ENCODE measurements around the gene ATG4D. TPM values are rescaled to one million over a fixed set of nuclear protein-coding genes. Genes with fewer than 3 reads are reported as not detected.

ATG4D gene
- total and polyA plus RNA-seq, 2 experiments from 2014 or later = 6.2 to 18.0 TPM

- Histone ChIP-seq H4K20me1 (ENCODE audit: insufficient read depth) (no peaks in the 10 kb centered on the region), H3K4me1 (ENCODE audit: insufficient read depth) (no peaks in the 10 kb centered on the region), H3K79me2 (ENCODE audit: insufficient read depth) (no peaks in the 10 kb centered on the region), H3K9me3 (ENCODE audit: low read depth) (no peaks in the 10 kb centered on the region), H3F3A (ENCODE audit: insufficient read depth) (no peaks in the 10 kb centered on the region), H2AFZ (no peak overlapping the region), H3K4me2 (ENCODE audit: unreplicated experiment) (no peak overlapping the region), H3K9me2 (ENCODE audit: insufficient read depth) (no peaks in the 10 kb centered on the region), H3K9ac (no peak overlapping the region), H3K36me3 (ENCODE audit: low read depth) (peaks cover 6% of the 10 kb centered on the region; the same call in 1 of the 2 replicates), H3K4me3 (no peak overlapping the region), H3K27ac (no peak overlapping the region), H3K27me3 (replicated peaks; ENCODE audit: insufficient read depth) (no peaks in the 10 kb centered on the region)
- 91 to 95% methylated on average over 26 to 33 of the region's 33 CpGs for WGBS, 2 experiments (ENCODE audit: low coverage in 1 of 2, low lambda C conversion rate in 2 of 2, missing lambda C conversion rate in 2 of 2)
- TF ChIP-seq EZH2 (IDR thresholded peaks at IDR 0.05; ENCODE audit: insufficient read depth, poor library complexity, severe bottlenecking) (no peak), EZH2phosphoT487 (IDR thresholded peaks at IDR 0.05; ENCODE audit: insufficient read depth, low read depth) (no peak)
- DNase-seq = no peak
- in situ Hi-C loops (cut with MboI) = no loop called here
Observed at GRCh38 chr19:10557603-10558197, 14.0 kb downstream of the ATG4D start.

DNA sequence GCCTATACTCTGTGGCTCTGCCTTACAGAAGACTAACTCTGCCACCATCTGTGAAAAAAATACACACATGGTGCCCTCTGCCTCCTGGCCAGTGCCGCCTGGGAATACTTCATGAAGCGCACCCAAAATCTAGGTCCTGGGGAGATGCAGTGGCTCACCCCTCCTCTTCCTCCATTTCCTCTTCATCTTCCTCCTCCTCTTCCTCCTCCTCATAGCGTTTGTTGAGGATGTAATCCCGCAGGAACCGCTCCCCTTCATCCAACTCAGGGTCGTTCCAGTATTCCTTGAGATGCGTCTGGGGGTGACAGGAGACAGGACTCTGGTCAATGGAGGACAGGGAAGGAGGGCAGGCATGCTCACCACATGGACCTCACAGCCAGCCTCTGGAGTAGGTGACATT, 16.4 kb downstream of the ATG4D start:
- Histone ChIP-seq H3K27ac (no peak overlapping the region), H3K27me3 (replicated peaks; ENCODE audit: insufficient read depth) (no peaks in the 10 kb centered on the region), H3K9me3 (ENCODE audit: low read depth) (no peaks in the 10 kb centered on the region), H3K9me2 (ENCODE audit: insufficient read depth) (no peaks in the 10 kb centered on the region), H3K4me2 (ENCODE audit: unreplicated experiment) (no peak overlapping the region), H3K4me1 (ENCODE audit: insufficient read depth) (peaks cover 5% of the 10 kb centered on the region; the same call in 1 of the 2 replicates), H3K9ac (no peak overlapping the region), H3F3A (ENCODE audit: insufficient read depth) (no peaks in the 10 kb centered on the region), H3K4me3 (no peak overlapping the region), H4K20me1 (ENCODE audit: insufficient read depth) (no peaks in the 10 kb centered on the region), H3K36me3 (ENCODE audit: low read depth) (no peaks in the 10 kb centered on the region; the same call in 1 of the 2 replicates), H3K79me2 (ENCODE audit: insufficient read depth) (peaks cover 16% of the 10 kb centered on the region), H2AFZ (no peak overlapping the region)
- in situ Hi-C loops (cut with MboI) = no loop called here
- DNase-seq = no peak
- 84 to 85% methylated on average over 7 of the region's 7 CpGs for WGBS, 2 experiments (ENCODE audit: low coverage in 1 of 2, low lambda C conversion rate in 2 of 2, missing lambda C conversion rate in 2 of 2)
- TF ChIP-seq EZH2 (IDR thresholded peaks at IDR 0.05; ENCODE audit: insufficient read depth, poor library complexity, severe bottlenecking) (no peak), EZH2phosphoT487 (IDR thresholded peaks at IDR 0.05; ENCODE audit: insufficient read depth, low read depth) (no peak)

GRCh38 chr19:10562609-10563008, 18.9 kb downstream of the ATG4D start:
- peaks cover 12% of the 10 kb centered on the region; the same call in 1 of the 2 replicates for H3K4me1 ChIP-seq (ENCODE audit: insufficient read depth)

DNA sequence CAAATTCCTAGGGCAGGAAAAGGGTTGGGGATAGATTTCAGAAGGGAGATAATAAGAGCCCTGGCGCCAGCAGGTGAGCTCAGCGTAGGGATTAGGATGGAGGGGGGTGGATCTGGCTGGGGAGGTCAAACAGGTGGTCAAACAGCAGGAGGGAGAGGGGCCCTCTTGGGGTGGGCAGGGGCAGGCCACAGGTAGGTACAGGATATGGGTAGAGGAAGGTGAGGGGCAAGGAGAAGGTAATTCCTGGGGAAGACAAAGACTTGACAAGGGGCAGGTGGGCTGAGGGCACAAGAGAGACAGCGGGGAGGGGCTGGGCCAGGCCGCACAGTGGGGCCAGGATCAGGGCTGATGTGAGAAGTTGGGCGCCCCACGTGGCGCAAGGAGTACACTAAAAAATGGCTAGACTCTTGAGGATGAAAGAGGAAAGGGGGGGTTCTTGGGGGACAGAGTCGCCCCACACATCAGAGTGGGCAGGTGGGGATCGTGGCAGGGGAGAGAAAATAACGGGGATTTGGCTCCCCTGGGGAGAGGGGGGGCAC, 21.4 kb downstream of the ATG4D start:
- TF ChIP-seq EZH2phosphoT487 (IDR thresholded peaks at IDR 0.05; ENCODE audit: insufficient read depth, low read depth) (no peak), EZH2 (IDR thresholded peaks at IDR 0.05; ENCODE audit: insufficient read depth, poor library complexity, severe bottlenecking) (no peak)
- 19 to 22% methylated on average over 8 to 10 of the region's 10 CpGs for WGBS, 2 experiments (ENCODE audit: low coverage in 1 of 2, low lambda C conversion rate in 2 of 2, missing lambda C conversion rate in 2 of 2)
- in situ Hi-C loops (cut with MboI) = no loop called here
- peaks cover 28% of the 10 kb centered on the region for H3K79me2 ChIP-seq (ENCODE audit: insufficient read depth)
- no peaks in the 10 kb centered on the region for H3K9me2 ChIP-seq (ENCODE audit: insufficient read depth)
- peak overlapping the region; percentile 80 for H3K4me3 ChIP-seq
- peak overlapping the region; percentile 87 for H3K9ac ChIP-seq
- H3K9me3 ChIP-seq (ENCODE audit: low read depth) = no peaks in the 10 kb centered on the region
- H3K36me3 ChIP-seq (ENCODE audit: low read depth) = no peaks in the 10 kb centered on the region
- DNase-seq = peak; percentile 77
- H4K20me1 ChIP-seq (ENCODE audit: insufficient read depth) = no peaks in the 10 kb centered on the region
- H2AFZ ChIP-seq = peak overlapping the region; percentile 90
- H3F3A ChIP-seq (ENCODE audit: insufficient read depth) = peaks cover 8% of the 10 kb centered on the region
- no peaks in the 10 kb centered on the region for H3K27me3 ChIP-seq (replicated peaks; ENCODE audit: insufficient read depth)
- peaks cover 18% of the 10 kb centered on the region; the same call in 1 of the 2 replicates for H3K4me1 ChIP-seq (ENCODE audit: insufficient read depth)
- H3K4me2 ChIP-seq (ENCODE audit: unreplicated experiment) = peak overlapping the region; percentile 68
- H3K27ac ChIP-seq = no peak overlapping the region; the same call in 1 of the 2 replicates

More at GRCh38 chr19:10562609-10563008, 18.9 kb downstream of the ATG4D start:
- H3K9me2 ChIP-seq (ENCODE audit: insufficient read depth) = no peaks in the 10 kb centered on the region
- no peak overlapping the region for H3K4me2 ChIP-seq (ENCODE audit: unreplicated experiment)
- no peak overlapping the region for H3K4me3 ChIP-seq
- peaks cover 21% of the 10 kb centered on the region for H3K79me2 ChIP-seq (ENCODE audit: insufficient read depth)
- in situ Hi-C loops (cut with MboI) = no loop called here
- no peak overlapping the region for H2AFZ ChIP-seq
- H3K9ac ChIP-seq = no peak overlapping the region
- H3K36me3 ChIP-seq (ENCODE audit: low read depth) = no peaks in the 10 kb centered on the region; the same call in 1 of the 2 replicates
- no peak for DNase-seq
- peaks cover 8% of the 10 kb centered on the region for H3F3A ChIP-seq (ENCODE audit: insufficient read depth)
- no peaks in the 10 kb centered on the region for H3K9me3 ChIP-seq (ENCODE audit: low read depth)
- WGBS, 2 experiments (ENCODE audit: low coverage in 1 of 2, low lambda C conversion rate in 2 of 2, missing lambda C conversion rate in 2 of 2) = 80 to 84% methylated on average over 5 of the region's 5 CpGs
- no peak overlapping the region for H3K27ac ChIP-seq
- no peak for TF ChIP-seq EZH2phosphoT487 (IDR thresholded peaks at IDR 0.05; ENCODE audit: insufficient read depth, low read depth)
- TF ChIP-seq EZH2 (IDR thresholded peaks at IDR 0.05; ENCODE audit: insufficient read depth, poor library complexity, severe bottlenecking) = no peak
- H4K20me1 ChIP-seq (ENCODE audit: insufficient read depth) = no peaks in the 10 kb centered on the region
- no peaks in the 10 kb centered on the region for H3K27me3 ChIP-seq (replicated peaks; ENCODE audit: insufficient read depth)

Measured in GM23248 (cell line).